Measurements from ENCODE around the gene TTC12. TPM values are rescaled to one million over a fixed set of nuclear protein-coding genes. Genes with fewer than 3 reads are reported as not detected.

TTC12 gene
- total RNA-seq, 2 donors from 2014 or later, result 22.3 to 134 TPM

GRCh38 chr11:113389272-113389671 is 74.9 kb downstream of the TTC12 start:
- no peak for TF ChIP-seq POLR2A (IDR thresholded peaks at IDR 0.05)
- TF ChIP-seq, protein P1, sequence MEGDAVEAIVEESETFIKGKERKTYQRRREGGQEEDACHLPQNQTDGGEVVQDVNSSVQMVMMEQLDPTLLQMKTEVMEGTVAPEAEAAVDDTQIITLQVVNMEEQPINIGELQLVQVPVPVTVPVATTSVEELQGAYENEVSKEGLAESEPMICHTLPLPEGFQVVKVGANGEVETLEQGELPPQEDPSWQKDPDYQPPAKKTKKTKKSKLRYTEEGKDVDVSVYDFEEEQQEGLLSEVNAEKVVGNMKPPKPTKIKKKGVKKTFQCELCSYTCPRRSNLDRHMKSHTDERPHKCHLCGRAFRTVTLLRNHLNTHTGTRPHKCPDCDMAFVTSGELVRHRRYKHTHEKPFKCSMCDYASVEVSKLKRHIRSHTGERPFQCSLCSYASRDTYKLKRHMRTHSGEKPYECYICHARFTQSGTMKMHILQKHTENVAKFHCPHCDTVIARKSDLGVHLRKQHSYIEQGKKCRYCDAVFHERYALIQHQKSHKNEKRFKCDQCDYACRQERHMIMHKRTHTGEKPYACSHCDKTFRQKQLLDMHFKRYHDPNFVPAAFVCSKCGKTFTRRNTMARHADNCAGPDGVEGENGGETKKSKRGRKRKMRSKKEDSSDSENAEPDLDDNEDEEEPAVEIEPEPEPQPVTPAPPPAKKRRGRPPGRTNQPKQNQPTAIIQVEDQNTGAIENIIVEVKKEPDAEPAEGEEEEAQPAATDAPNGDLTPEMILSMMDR (IDR thresholded peaks at IDR 0.05), result no peak
- ATAC-seq, result no peak
- Histone ChIP-seq H3K9me3 (no peaks in the 10 kb centered on the region), H3K4me1 (peaks cover 9% of the 10 kb centered on the region), H3K27ac (no peak overlapping the region), H3K4me3 (no peak overlapping the region), H3K36me3 (replicated peaks in 1 of 2; ENCODE audit: insufficient read depth in 1 of 2, low read depth in 2 of 2) (no peaks in the 10 kb centered on the region), H3K27me3 (peaks cover 0 to 8% of the 10 kb centered on the region in 2 donors)
- intact Hi-C loops (cut with DNase I), result no loop called here
- no peak for DNase-seq
- 32% methylated on average over 3 of the region's 3 CpGs for WGBS, 2 donors

DNA sequence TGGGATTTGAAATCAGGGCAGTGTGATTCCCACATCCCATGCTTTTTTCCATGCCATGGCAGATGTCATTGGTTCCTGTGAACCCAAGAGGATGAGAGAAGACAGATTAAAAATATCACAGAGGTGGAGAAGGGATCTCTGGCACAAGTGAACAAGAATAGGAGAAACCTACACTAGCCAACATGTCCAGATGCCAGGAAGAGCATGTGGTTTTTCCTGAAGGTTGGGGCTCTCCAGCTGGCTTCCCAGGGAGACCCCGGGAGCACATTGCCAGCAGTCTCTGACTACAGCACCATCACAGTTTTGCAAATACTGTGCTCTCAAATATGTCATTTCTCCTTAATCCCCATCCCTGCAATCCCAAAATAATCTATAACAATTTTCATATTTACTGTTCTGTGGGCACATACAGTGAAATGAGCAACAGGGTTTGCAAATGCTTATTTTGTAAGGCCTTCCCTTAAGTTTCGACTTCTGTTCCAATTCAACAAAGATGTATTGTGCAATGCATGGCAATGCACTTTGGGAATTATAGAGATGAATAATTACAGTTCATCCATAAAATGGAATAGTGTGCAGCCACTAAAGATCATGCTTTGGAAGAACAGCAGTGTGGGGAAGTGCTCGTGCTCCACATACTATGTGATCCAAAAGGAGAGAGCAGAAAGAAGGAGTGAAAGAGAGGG is 78.0 kb downstream of the TTC12 start:
- peaks cover 0 to 7% of the 10 kb centered on the region in 2 donors for H3K27me3 ChIP-seq
- no peak overlapping the region for H3K4me3 ChIP-seq
- ATAC-seq (no peak), DNase-seq (no peak)
- no peaks in the 10 kb centered on the region for H3K9me3 ChIP-seq
- TF ChIP-seq, protein P1 (IDR thresholded peaks at IDR 0.05), result no peak
- TF ChIP-seq POLR2A (IDR thresholded peaks at IDR 0.05), result no peak
- intact Hi-C loops (cut with DNase I), result no loop called here
- H3K4me1 ChIP-seq, result peaks cover 6% of the 10 kb centered on the region
- WGBS, 2 donors, result 63 to 74% methylated on average over 3 of the region's 3 CpGs
- no peak overlapping the region for H3K27ac ChIP-seq
- H3K36me3 ChIP-seq (replicated peaks in 1 of 2; ENCODE audit: insufficient read depth in 1 of 2, low read depth in 2 of 2), result no peaks in the 10 kb centered on the region

GRCh38 chr11:113393501-113393985 is 79.2 kb downstream of the TTC12 start:
- H3K4me1 ChIP-seq, result no peaks in the 10 kb centered on the region
- no peak for DNase-seq
- H3K9me3 ChIP-seq, result no peaks in the 10 kb centered on the region
- no peak overlapping the region for H3K4me3 ChIP-seq
- H3K27ac ChIP-seq, result no peak overlapping the region
- no peaks in the 10 kb centered on the region for H3K27me3 ChIP-seq
- H3K36me3 ChIP-seq (replicated peaks in 1 of 2; ENCODE audit: insufficient read depth in 1 of 2, low read depth in 2 of 2), result no peaks in the 10 kb centered on the region
- intact Hi-C loops (cut with DNase I), result no loop called here
- WGBS, 2 donors, result 63 to 68% methylated on average over 7 to 8 of the region's 8 CpGs
- no peak for ATAC-seq
- TF ChIP-seq, protein P1 (IDR thresholded peaks at IDR 0.05), result no peak
- no peak for TF ChIP-seq POLR2A (IDR thresholded peaks at IDR 0.05)

- Histone ChIP-seq H3K4me3 (no peak overlapping the region), H3K27me3 (no peaks in the 10 kb centered on the region), H3K36me3 (replicated peaks in 1 of 2; ENCODE audit: insufficient read depth in 1 of 2, low read depth in 2 of 2) (no peaks in the 10 kb centered on the region), H3K27ac (no peak overlapping the region), H3K9me3 (no peaks in the 10 kb centered on the region), H3K4me1 (no peaks in the 10 kb centered on the region)
- intact Hi-C loops (cut with DNase I), result no loop called here
- no peak for DNase-seq
- WGBS, 2 donors, result 80 to 86% methylated on average over 3 to 10 of the region's 11 CpGs
- no peak for TF ChIP-seq POLR2A (IDR thresholded peaks at IDR 0.05)
- TF ChIP-seq, protein P1 (IDR thresholded peaks at IDR 0.05), result no peak
- no peak for ATAC-seq
Measured at GRCh38 chr11:113394919-113395318, 80.5 kb downstream of the TTC12 start.

All from body of pancreas (tissue), 4 donors.